NCI-H526 treated with DMSO at 0.1 percent for 48 hours (cell line): Measurements from ENCODE around the gene GPS1.
A peak's percentile ranks its signal among the peaks of the same experiment; 100 is the strongest.
"Not testable (repeated sequence)": the region's sequence is repeated elsewhere in the genome, so short reads cannot be mapped to it uniquely, and the experiment has no call there.

Experiments
- DNase-seq: peaks from one replicate; lab custom pipeline; 2025; lab: John Stamatoyannopoulos, UW

The GPS1 gene

DNA sequence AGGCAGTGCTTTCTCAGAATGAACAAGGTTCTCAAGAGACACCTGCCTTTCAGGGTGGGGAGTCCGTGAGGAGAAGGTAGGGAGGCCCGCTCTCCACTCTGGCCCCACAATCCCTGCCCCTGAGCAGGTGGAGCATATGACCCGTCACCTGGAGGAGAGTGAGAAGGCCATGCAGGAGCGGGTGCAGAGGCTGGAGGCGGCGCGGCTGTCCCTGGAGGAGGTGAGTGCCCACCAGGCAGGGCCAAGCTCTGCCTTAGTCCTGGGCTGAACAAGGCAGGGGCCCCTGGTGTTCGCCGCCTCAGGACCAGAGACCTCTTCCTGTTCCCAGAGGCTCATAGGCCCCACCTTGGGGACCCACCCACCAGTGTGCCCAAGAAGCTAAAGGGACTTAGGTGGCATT, 22.7 kb upstream of the GPS1 start:
- no peak for DNase-seq

DNA sequence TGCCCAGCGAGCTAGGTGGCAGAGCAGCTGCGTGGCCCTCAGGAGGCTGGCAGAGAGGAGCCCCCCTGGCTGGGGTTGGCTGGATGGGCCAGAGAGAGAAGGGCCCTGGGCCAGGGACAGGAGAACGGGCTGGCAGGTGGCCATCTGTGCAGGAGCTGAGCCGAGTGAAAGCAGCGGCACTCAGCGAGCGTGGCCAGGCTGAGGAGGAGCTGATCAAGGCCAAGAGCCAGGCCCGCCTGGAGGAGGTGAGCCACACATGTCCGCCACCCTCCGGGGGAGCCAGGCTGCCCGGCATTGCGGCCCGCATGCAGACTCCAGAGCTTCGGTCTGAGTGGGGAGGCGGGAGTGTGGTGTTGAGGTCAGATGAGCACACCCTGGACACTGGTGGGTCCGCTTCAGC, 22.3 kb upstream of the GPS1 start:
- no peak for DNase-seq

DNA sequence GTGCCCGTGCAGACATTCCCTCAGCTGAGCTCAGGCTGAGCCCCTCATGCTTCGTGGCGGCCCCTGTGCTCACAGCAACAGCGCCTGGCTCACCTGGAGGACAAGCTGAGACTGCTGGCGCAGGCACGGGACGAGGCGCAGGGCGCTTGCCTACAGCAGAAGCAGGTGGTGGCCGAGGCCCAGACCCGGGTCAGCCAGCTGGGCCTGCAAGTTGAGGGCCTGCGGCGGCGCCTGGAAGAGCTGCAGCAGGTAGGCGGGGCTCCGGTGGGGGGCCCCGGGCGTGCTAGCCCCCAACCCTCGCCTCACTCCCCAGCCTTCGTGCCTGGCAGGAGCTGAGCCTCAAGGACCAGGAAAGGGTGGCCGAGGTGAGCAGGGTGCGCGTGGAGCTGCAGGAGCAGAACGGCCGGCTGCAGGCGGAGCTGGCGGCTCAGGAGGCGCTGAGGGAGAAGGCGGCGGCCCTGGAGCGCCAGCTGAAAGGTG, 21.7 kb upstream of the GPS1 start:
- no peak for DNase-seq

DNA sequence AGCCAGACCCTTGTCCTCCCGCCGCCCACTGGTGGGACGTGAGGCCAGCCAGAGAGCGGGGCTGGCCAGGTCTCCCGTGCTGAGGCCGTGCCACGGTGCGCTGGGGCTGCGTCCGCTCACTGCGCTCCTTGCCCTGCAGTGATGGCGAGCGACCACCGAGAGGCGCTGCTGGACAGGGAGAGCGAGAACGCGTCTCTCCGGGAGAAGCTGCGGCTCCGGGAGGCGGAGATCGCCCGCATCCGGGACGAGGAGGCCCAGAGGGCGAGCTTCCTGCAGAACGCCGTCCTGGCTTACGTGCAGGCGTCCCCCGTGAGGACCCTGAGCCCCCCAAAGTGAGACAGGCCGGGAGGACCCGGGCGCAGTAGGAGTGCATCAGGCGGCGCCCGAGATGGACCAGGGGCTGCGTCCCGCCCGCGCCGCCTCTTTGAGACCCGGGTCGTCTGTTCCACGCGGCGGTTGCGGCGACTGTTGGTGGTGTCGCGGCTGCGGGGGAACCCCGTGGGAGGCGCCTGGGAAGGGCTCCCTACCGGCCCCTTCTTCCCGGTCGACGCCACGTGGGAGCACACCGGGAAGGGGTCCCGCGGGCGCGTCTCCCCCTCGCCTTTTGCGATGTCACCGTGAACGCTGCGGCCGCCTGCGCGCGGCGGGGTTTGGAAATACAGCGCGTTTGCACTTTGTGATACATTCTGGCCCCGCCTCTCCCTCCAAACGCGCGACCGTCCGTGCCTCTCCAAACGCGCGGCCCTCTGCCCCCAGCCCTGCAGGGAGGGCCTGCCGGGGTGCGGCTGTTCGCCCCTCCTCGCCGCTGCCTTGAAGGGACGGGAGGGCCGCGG, 21.0 kb upstream of the GPS1 start:
- DNase-seq, result peak; percentile 37

GRCh38 chr17:82031303-82031884, 20.3 kb upstream of the GPS1 start, which contains the start of gene RAC3:
RAC3 (plus strand) TSS chr17:82031678; CDS start chr17:82031762, 84 bp downstream.
- DNase-seq, result no peak

- peak; percentile 17 for DNase-seq
Measured at GRCh38 chr17:82031885-82032627, 19.6 kb upstream of the GPS1 start.

DNA sequence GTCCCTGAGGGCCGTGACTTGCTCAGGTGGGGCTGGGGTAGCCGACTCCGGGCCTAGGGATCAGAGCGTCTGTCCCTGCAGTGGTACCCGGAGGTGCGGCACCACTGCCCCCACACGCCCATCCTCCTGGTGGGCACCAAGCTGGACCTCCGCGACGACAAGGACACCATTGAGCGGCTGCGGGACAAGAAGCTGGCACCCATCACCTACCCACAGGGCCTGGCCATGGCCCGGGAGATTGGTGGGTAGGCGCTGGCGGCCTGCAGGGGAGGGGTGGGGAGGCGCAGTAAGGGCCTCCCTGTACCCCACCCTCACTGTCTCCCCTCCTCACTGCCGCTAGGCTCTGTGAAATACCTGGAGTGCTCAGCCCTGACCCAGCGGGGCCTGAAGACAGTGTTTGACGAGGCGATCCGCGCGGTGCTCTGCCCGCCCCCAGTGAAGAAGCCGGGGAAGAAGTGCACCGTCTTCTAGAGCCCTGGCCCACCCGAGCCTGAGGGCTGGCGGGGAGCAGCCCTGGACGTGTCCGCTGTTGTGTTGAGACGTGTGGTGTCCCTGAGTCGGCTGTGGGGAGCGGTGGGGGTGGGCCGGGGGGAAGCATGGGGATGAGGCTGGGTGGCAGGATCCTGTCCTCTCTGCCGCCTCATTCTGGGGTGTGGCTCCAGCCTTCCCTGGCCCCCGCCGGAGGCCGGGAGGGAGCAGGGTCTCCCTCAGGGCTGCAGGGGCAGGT, 18.2 kb upstream of the GPS1 start:
- DNase-seq, result no peak

- no peak for DNase-seq
Measured at GRCh38 chr17:82034371-82035011, 17.2 kb upstream of the GPS1 start.

DNA sequence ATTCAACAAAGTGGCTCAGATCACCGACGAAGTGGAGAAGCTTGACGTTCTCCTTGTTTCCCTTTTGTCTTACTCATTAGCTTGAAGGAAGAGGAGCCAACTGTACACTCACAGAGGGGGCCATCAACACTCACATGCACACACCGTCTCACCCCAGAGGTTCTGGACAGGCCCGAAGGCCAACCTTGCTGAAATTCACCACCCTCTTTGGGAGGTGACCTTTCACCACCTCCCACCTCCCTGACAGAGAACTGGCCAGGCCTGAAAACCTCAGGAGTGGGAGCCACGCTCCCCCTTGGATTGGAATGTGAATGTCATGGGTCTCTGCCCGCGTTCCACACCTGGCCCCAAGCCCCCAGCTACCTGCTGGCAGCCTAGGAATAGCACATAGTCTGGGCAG, 16.2 kb upstream of the GPS1 start:
- no peak for DNase-seq

- no peak for DNase-seq
Measured at GRCh38 chr17:82035956-82036633, 15.6 kb upstream of the GPS1 start.

DNA sequence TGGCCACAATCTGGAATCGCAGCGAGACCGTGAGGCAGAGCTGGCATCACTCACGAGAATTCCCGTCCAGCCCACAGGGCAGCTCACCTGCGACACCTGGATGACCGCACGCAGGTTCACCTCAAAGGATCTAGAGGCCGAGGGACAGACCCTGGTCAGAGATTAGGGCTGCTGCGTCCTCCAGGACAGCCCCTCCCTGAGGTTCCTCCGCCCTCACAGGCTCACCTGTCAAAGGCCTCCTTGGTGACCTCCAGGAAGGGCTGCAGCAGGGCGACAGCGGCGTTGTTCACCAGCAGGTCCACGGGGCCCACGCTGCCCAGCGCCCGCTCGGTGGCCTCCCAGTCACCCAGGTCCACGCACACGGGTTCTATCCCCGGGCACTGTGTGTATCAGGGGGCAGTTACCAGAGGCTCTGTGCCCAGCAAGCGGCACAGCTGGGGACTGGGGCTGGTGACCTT, 15.0 kb upstream of the GPS1 start:
- no peak for DNase-seq

GRCh38 chr17:82037092-82037888, 14.4 kb upstream of the GPS1 start, which contains the start of gene DCXR:
DCXR (minus strand) TSS chr17:82037697; CDS start chr17:82037682, 15 bp downstream.
- DNase-seq, result peak; percentile 94

GRCh38 chr17:82037889-82038195, 13.9 kb upstream of the GPS1 start:
- DNase-seq, result no peak

DNA sequence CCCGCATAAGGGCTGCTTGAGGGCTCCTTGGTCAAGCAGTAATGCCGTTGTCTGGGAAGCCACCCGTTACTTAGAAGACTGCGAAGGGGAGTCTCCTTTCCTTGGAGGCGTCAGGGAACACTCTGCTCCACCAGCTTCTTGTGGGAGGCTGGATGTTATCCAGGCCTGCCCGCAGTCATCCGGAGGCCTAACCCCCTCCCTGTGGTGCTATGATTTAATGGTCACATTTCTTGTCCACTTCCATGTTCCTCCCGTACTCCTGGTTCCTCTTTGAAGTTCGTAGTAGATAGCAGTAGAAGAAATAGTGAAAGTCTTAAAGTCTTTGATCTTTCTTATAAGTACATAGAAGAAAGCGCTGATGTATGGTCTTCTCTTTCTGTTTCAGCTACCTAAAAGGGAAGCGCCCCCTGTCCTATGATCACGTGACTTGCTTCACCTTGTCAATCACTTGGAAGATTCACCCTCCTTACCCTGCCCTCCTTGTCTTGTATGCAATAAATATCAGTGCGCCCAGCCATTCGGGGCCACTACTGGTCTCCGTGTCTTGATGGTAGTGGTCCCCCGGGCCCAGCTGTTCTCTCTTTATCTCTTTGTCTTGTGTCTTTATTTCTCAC, 12.8 kb upstream of the GPS1 start:
- DNase-seq, result not testable (repeated sequence)

DNA sequence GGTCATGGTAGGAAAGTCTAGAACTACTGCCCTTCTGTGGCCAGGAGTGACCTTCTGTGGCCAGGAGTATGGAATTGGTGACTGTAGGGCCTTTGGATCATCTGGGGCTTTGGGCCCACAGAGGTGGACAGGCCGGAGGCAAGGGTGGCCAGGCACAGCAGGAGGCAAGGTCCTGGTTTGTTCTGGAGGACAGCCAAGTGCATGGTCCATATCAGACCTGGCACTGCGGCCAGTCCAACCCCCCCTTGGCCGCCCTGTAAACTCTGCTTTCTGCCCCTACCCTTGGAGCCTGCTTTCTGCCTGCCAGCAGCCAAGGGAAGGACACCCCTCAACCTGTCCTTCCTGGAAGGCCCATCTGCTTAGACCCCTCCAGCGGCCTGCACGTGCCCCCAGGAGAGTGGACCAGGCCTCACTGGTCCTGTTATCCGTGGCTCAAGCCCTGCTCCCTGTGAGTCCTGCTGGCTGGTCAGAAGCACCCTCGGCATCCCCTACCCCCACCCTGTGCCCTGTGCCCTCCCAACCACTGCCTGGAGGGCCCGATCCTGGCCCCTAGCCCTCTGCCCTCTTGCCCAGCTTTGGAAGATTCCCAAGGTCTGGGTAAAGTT, 11.9 kb upstream of the GPS1 start:
- DNase-seq, result no peak

DNA sequence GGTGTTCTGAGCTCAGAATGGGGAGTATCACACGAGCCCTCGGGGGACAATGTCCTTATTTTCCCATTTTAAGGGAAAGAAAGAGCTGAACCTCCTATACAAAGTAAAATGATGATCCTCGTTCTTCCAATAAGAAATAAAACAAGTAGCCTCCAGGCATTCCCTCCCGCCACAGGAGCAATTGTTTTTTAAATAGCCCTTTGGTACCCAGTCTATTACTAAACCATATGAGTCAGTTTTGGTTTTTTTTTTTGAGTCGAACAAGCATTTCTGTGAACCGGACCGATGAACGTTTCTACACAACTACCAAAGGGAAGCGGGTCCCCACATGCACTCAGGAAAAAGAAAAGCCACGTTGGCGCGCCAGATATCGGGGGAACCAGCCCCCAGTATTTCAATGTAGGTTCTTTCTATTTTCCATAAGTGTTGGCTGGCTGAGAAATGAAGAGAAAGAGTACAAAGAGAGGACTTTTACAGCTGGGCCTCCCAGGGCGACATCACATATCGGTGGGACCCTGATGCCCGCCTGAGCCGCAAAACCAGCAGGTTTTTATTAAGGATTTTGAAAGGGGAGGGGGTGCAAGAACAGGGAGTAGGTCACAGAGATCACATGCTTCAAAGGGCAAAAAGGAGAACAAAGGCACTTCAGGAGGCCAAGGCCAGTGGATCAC, 10.4 kb upstream of the GPS1 start:
- DNase-seq, result no peak

GRCh38 chr17:82042649-82043048, 9.0 kb upstream of the GPS1 start:
- no peak for DNase-seq

GRCh38 chr17:82043507-82043906, 8.2 kb upstream of the GPS1 start:
- DNase-seq, result no peak
